Fibroblast of peridontal ligament (primary cell): ENCODE results near the gene LCN1.
"Not testable (repeated sequence)": the region's sequence is repeated elsewhere in the genome, so short reads cannot be mapped to it uniquely, and the experiment has no call there.

ENCODE experiments used
- DNase-seq: peaks from one replicate; pipeline ENCODE4 v3.0.0-alpha.2; 2010; ENCODE audit errors: extremely low read depth

Gene LCN1

GRCh38 chr9:135546792-135547617 lies 25.8 kb downstream of the LCN1 start:
- not testable (repeated sequence) for DNase-seq

GRCh38 chr9:135547756-135548736 lies 26.8 kb downstream of the LCN1 start:
- DNase-seq: no peak

DNA sequence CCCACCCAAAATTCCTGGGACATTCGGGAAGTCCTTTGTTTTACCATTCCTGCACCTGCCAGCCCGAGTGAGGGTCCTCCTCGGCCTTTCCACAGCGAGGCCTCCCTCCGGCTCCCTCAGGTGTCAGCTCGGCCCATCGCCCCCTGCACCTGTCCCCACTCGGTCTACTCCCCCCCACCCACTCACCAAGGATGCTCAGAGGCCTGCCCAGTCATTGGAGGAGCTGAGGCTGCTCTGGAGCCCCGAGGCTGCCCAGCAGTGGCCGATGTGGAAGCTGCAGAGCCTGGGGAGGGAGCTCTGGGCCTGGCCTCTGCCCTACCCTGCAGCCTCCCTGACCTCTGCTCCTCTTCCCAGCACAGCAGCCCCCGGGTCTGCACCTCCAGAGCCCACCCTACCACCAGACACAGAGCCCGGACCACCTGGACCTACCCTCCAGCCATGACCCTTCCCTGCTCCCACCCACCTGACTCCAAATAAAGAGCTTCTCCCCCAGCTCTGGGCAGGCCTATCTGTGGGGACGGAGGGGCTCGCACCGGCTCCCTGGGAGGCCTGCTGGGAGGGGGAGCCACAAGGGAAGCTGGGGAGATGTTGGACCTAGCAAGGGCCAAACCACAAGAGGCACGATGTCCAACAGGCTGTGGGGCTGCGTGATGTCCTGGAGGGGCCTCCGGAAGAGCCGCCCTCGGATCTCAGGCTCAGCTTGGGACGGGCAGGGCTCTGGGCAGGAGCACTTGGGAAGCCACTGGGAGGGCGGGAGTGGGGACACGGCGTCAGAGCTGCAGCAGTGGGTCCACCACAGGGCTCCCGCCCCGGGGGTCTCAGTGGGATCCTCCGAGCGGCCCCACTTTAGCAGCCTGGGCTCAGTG lies 28.5 kb downstream of the LCN1 start:
- not testable (repeated sequence) for DNase-seq

DNA sequence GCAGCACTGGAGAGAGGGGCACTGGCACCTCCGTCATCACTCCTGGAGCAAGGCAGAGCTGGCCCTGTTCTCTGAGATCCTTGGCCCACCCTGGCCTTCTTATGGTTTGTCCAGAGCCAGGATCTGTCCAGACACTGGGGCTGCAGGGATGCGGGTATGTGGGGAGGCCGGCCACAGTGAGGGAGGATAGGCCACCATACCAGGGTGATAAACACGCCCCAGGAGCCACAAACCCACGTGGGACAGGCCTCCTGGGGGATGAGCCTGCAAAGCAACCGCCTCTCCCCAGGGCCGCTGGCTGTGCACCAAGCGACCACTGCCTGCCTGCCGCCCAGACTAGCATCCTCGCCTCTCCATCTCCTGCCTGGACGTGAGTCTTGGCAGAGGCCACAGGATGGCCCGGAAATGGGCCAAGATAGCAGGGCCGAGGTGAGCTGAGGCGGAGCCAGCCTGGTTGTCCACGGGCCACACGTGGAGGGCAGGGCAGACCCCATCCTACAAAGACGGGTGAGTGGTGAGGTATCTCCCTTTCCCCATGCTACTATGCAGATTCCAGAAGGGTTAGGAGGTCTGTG lies 29.2 kb downstream of the LCN1 start:
- DNase-seq: no peak

DNA sequence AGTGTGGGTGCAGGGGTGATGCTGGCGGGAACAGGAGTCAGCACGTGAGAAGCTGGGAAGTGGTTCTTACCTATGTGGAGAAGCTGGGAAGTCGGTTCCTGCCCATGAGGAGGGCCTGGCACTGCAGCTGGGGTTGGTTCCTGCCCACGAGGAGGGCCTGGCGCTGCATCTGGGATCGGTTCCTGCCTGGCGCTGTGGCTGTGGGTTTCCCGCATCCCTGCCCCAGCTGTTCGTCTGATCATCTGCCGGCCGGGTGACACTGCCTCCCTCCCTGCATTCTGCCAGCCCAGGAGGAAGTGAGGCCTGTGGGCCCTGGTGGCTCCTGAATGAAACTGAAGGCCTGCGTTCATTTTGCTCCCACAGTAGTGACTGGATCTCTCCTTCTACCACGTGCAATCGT lies 29.8 kb downstream of the LCN1 start:
- no peak for DNase-seq

DNA sequence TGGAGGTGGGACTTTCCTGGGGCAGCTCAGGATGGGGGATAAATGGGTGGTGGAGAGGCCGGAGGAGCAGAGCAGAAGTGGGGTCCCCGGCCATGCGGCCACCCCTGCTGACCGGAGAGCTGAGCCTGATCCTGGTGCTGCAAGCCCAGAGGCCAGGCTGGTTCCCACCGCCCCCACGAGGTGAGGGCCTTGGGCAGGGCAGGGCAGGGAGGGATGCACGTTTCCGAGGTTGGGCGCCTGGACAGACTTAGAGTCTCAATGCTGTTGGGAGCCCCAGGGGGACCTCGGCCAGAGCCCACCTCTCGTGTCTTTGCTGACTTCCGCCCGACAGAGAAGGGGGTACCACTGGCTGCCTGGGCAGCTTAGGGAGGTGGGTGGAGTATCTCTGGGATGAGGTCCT lies 30.2 kb downstream of the LCN1 start:
- no peak for DNase-seq

- DNase-seq: no peak
Observed at GRCh38 chr9:135552021-135552697, 30.9 kb downstream of the LCN1 start.

DNA sequence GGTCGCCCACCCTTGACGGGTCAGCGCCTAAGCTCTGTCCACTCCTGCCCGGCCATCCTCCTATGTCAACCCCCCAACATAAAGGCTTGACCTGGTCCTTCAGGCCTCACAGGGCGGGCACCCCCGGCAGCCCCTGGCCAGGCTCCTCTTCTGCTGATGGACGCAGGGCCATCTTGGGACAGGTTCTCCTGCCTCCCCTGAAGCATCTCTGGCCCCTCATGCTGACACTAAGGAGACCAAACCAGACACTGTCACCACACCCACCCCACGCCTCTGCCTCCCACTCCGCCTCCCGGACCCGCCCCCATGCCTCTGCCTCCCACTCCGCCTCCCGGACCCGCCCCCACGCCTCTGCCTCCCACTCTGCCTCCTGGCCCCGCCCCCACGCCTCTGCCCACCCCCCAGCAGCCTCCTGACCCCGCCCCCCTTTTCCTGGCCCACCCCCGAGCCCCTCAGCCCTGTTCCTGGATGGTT lies 31.5 kb downstream of the LCN1 start:
- no peak for DNase-seq

DNA sequence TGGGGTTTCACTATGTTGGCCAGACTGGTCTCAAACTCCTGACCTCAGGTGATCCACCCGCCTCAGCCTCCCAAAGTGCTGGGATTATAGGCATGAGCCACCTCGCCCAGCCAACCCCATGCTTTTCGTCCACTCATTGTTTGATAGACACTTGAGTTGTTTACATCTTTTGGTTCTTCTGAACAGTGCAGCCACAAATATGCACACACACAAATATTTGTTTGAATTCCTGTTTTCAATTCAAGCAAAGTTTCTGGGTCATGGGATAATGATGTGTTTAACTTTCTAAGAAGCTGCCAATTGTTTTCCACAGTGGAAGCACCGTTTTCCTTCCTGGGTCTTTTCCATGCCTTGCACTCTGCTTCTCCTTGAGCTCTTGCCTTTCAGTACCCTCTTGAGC lies 33.5 kb downstream of the LCN1 start:
- DNase-seq: peak; percentile 5

- no peak for DNase-seq
Observed at GRCh38 chr9:135555203-135555602, 34.0 kb downstream of the LCN1 start.

GRCh38 chr9:135555910-135556309 lies 34.7 kb downstream of the LCN1 start:
- DNase-seq: no peak

GRCh38 chr9:135559606-135560005 lies 38.4 kb downstream of the LCN1 start:
- DNase-seq: no peak

DNA sequence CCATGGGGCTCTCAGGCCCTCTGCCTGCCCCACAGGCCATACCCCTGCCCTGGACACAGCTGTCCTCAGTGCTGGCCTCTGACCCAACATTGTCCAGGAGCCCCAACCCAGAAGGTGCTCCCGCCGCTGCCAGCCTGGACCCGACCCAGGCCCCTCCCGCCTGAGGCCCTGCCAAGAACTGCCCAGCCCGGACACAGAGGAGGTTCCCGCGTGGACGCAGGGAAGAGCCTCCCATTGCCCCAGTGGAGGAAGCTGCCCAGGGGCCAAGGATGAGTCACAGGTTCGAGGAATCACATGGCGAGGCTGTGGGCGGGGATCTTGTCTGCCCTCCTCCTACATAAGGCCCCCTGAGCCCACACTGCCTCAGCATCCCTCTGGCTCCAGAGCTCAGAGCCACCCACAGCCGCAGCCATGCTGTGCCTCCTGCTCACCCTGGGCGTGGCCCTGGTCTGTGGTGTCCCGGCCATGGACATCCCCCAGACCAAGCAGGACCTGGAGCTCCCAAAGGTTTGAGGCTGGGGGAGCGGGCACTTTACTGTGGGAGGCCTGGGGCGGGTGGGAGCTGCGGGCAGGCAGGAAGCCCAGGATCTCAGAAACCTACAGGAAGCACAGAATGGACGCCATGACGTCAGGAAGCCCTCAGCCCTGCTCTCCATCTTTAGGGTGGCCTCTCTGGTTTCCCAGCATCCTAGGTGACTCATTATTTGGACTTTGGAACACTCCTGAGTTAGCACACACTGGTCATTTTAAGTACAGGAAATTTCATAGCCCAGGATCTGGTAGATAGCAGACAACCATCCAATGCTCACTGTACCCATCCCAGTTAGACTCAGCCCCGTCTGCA lies 40.4 kb downstream of the LCN1 start, which contains the start of gene PAEP:
TSS of gene PAEP (plus strand) at position 366 of the 844 bp plus-strand sequence.
- no peak for DNase-seq

DNA sequence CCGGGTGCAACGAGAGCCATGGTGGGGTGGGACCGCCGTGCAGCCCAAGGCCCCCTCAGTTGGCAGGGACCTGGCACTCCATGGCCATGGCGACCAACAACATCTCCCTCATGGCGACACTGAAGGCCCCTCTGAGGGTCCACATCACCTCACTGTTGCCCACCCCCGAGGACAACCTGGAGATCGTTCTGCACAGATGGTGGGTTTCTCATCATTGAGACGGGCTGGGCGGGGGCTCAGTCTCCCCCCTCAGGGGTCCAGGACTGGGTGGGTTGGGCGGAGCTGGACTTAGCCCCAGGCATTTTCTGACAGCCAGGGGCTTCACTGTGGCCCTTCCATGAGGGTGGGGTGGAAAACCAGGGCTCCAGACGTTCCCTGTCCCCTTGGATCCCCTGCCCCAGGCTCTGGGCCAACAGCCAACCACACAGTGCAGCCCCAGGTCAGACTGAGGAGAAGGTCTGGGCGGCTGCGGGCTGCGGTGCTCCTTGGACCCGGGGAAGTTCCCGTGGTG lies 41.0 kb downstream of the LCN1 start:
- no peak for DNase-seq

GRCh38 chr9:135563039-135563476 lies 41.8 kb downstream of the LCN1 start:
- DNase-seq: no peak

GRCh38 chr9:135563858-135564257 lies 42.6 kb downstream of the LCN1 start:
- no peak for DNase-seq

- DNase-seq: no peak
Observed at GRCh38 chr9:135565141-135565628, 43.9 kb downstream of the LCN1 start.

DNA sequence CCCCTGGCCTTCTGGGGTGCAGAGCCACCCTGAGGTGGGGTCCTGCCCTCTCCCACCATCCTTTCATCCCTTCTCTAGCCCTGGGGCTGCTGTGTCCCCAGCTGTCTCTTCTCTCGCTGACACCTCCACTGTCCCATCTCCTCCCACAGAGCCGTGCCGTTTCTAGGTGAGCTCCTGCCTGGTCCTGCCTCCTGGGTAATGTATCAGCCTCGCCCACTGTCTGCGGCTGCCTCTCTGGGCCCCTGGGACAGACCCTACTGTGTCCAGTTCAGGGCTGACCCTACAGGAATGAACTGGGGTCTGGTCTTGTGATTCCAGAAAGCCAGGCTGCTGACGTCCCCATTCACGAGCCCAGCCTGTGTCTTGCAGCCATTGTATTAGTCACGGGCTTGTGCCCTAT lies 44.4 kb downstream of the LCN1 start:
- no peak for DNase-seq

DNA sequence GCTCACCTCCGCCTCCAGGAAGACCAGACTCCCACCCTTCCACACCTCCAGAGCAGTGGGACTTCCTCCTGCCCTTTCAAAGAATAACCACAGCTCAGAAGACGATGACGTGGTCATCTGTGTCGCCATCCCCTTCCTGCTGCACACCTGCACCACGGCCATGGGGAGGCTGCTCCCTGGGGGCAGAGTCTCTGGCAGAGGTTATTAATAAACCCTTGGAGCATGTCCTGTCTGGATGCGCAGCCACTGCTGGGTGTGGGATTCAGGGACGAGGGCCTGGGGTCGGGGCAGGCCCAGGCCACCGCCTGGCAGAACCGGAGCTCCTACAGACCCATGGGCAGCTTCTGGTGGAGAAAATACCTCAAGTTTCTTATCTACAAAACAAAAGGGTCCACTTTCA lies 45.3 kb downstream of the LCN1 start:
- DNase-seq: no peak
